Stimulated activated naive CD8-positive, alpha-beta T cell treated with anti-CD3 and anti-CD28 coated beads, Interleukin-15, Interleukin-2, amounts not matched to agents 100 ng/mL and 50 ng/mL, for 24 hours (primary cell): ENCODE data around the gene HIGD2A.
"Not testable (repeated sequence)": the region's sequence is repeated elsewhere in the genome, so short reads cannot be mapped to it uniquely, and the experiment has no call there.

Source experiments
- H3K27ac Mint-ChIP-seq: one replicate; pipeline ENCODE4 v1.8.0; 2021; ENCODE audit warnings: mild to moderate bottlenecking, mixed read lengths
- H3K27me3 Mint-ChIP-seq: one replicate; pipeline ENCODE4 v1.8.0; 2021; ENCODE audit warnings: mixed read lengths
- H3K36me3 Mint-ChIP-seq: one replicate; pipeline ENCODE4 v1.8.0; 2021; ENCODE audit warnings: low read depth, mixed read lengths
- H3K4me1 Mint-ChIP-seq: one replicate; pipeline ENCODE4 v1.8.0; 2021; ENCODE audit warnings: low read depth, mixed read lengths
- H3K4me3 Mint-ChIP-seq: one replicate; pipeline ENCODE4 v1.8.0; 2021; ENCODE audit warnings: mild to moderate bottlenecking, mixed read lengths
- H3K9me3 Mint-ChIP-seq: one replicate; pipeline ENCODE4 v1.8.0; 2021; ENCODE audit warnings: mixed read lengths

HIGD2A gene

DNA sequence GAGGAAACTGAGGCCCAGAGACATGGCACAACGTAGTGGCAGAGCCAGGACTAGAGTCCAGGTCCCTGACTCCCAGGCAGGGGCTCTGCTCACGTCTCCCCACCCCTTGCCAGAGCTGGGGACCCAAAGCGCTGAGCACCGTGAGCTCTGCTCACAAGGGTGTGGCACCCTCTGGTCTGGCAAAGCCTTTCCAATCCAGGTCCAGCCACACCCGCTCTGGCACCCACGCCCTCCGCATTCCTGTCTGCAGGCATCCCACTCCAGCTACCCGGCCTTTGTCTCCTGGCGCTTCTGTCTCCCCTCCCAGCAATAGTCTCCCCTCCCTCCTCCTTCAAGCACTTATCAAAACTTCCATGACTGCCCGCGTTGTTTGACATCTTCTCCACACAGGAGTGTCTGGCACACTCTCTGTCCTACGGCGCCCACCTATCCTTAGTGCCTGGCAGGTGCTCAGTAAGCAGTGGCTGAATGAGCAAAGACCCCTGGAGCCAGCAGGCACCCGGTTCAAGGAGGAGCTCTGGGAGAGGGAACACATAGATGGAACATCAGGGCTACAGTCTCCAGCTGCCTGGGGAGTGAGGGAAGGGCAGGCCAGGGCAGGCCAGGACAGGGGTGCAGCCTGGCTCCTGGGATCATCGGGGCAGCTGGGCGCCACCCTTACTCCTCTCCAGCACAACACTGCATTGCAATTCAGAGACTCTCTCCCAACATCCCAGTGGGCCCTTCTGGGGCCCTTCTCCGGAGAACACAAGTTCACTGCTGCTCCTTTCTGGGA lies 12.0 kb downstream of the HIGD2A start:
- H3K9me3 Mint-ChIP-seq: no peaks in the 10 kb centered on the region
- H3K4me1 Mint-ChIP-seq: no peaks in the 10 kb centered on the region
- H3K4me3 Mint-ChIP-seq: no peak overlapping the region
- H3K36me3 Mint-ChIP-seq: no peaks in the 10 kb centered on the region
- H3K27me3 Mint-ChIP-seq: no peaks in the 10 kb centered on the region
- no peak overlapping the region for H3K27ac Mint-ChIP-seq

- no peaks in the 10 kb centered on the region for H3K36me3 Mint-ChIP-seq
Observed at GRCh38 chr5:176401281-176402205, 13.0 kb downstream of the HIGD2A start.

GRCh38 chr5:176405656-176406435 lies 17.3 kb downstream of the HIGD2A start:
- Mint-ChIP-seq H3K4me1 (peaks cover 1% of the 10 kb centered on the region), H3K27me3 (no peaks in the 10 kb centered on the region), H3K4me3 (no peak overlapping the region), H3K27ac (no peak overlapping the region), H3K36me3 (peaks cover 11% of the 10 kb centered on the region), H3K9me3 (no peaks in the 10 kb centered on the region)

More at GRCh38 chr5:176401281-176402205, 13.0 kb downstream of the HIGD2A start:
- H3K9me3 Mint-ChIP-seq: no peaks in the 10 kb centered on the region
- no peak overlapping the region for H3K27ac Mint-ChIP-seq
- no peaks in the 10 kb centered on the region for H3K4me1 Mint-ChIP-seq
- no peak overlapping the region for H3K4me3 Mint-ChIP-seq
- no peaks in the 10 kb centered on the region for H3K27me3 Mint-ChIP-seq

- H3K27ac Mint-ChIP-seq: no peak overlapping the region
- H3K4me3 Mint-ChIP-seq: no peak overlapping the region
- H3K9me3 Mint-ChIP-seq: no peaks in the 10 kb centered on the region
- peaks cover 11% of the 10 kb centered on the region for H3K36me3 Mint-ChIP-seq
- H3K4me1 Mint-ChIP-seq: peaks cover 6% of the 10 kb centered on the region
- H3K27me3 Mint-ChIP-seq: no peaks in the 10 kb centered on the region
Observed at GRCh38 chr5:176406436-176407052, 18.0 kb downstream of the HIGD2A start.

- no peak overlapping the region for H3K4me3 Mint-ChIP-seq
Observed at GRCh38 chr5:176407456-176408251, 19.1 kb downstream of the HIGD2A start.

DNA sequence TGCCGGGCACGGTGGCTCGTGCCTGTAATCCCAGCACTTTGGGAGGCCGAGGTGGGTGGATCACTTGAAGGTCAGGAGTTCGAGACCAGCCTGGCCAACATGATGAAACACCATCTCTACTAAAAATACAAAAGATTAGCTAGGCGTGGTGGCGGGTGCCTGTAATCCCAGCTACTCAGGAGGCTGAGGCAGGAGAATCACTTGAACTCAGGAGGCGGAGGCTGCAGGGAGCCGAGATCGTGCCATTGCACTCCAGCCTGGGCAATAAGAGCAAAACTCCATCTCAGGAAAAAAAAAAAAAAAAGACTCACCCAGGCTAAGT lies 19.7 kb downstream of the HIGD2A start:
- not testable (repeated sequence) for H3K9me3 Mint-ChIP-seq, H3K4me3 Mint-ChIP-seq, H3K27me3 Mint-ChIP-seq, H3K27ac Mint-ChIP-seq, H3K4me1 Mint-ChIP-seq
- peaks cover 11% of the 10 kb centered on the region for H3K36me3 Mint-ChIP-seq

More at GRCh38 chr5:176407456-176408251, 19.1 kb downstream of the HIGD2A start:
- Mint-ChIP-seq H3K4me1 (peaks cover 8% of the 10 kb centered on the region), H3K27me3 (no peaks in the 10 kb centered on the region), H3K36me3 (peaks cover 11% of the 10 kb centered on the region), H3K27ac (no peak overlapping the region), H3K9me3 (no peaks in the 10 kb centered on the region)

- no peak overlapping the region for H3K27ac Mint-ChIP-seq
- H3K27me3 Mint-ChIP-seq: no peaks in the 10 kb centered on the region
- peaks cover 10% of the 10 kb centered on the region for H3K4me1 Mint-ChIP-seq
- H3K9me3 Mint-ChIP-seq: no peaks in the 10 kb centered on the region
- H3K4me3 Mint-ChIP-seq: no peak overlapping the region
- H3K36me3 Mint-ChIP-seq: peaks cover 11% of the 10 kb centered on the region
Observed at GRCh38 chr5:176408590-176408989, 20.0 kb downstream of the HIGD2A start.

- Mint-ChIP-seq H3K4me1 (peaks cover 21% of the 10 kb centered on the region), H3K27me3 (no peaks in the 10 kb centered on the region), H3K36me3 (peaks cover 11% of the 10 kb centered on the region), H3K27ac (no peak overlapping the region), H3K4me3 (no peak overlapping the region), H3K9me3 (no peaks in the 10 kb centered on the region)
Observed at GRCh38 chr5:176409765-176410164, 21.2 kb downstream of the HIGD2A start.

DNA sequence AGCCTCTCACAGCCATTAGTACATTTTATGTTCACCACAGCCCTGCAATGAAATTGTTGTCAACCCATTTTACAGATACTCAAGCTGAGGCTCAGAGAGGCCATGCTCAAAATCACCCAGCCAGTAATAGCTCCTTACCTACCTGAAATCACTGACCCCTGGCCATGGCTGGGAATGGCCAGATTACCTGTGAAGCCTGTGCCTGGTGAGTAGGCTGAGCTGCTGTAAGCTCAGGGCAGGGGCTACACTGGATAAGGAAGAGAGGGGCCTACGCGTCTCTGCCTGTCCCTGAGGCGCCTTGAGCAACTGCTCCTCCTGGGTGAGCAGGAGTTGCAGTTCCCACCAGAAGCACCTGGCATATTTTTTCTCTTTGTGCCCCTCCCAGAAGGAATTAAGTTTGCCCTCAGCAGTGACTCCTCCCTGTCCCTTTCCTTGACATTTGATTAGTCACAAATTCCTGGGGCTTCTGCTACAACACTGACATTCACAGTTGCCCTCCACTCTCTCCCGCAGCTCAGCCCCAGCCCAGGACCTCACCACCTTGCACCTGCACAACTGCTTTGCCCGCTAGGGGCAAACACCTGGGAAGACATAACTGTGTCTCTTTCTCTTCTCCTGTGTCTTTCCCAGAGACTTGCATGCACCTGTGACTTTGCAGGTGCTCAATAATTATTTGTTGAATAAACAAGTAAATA lies 22.1 kb downstream of the HIGD2A start:
- peaks cover 30% of the 10 kb centered on the region for H3K4me1 Mint-ChIP-seq
- H3K36me3 Mint-ChIP-seq: peaks cover 11% of the 10 kb centered on the region
- no peaks in the 10 kb centered on the region for H3K27me3 Mint-ChIP-seq
- no peaks in the 10 kb centered on the region for H3K9me3 Mint-ChIP-seq
- H3K27ac Mint-ChIP-seq: no peak overlapping the region
- no peak overlapping the region for H3K4me3 Mint-ChIP-seq

- Mint-ChIP-seq H3K27me3 (no peaks in the 10 kb centered on the region), H3K4me1 (peaks cover 38% of the 10 kb centered on the region), H3K9me3 (no peaks in the 10 kb centered on the region), H3K36me3 (peaks cover 10% of the 10 kb centered on the region), H3K4me3 (no peak overlapping the region), H3K27ac (no peak overlapping the region)
Observed at GRCh38 chr5:176412517-176413254, 24.1 kb downstream of the HIGD2A start.

- H3K36me3 Mint-ChIP-seq: peaks cover 7% of the 10 kb centered on the region
- H3K4me3 Mint-ChIP-seq: no peak overlapping the region
- peaks cover 38% of the 10 kb centered on the region for H3K4me1 Mint-ChIP-seq
- H3K27ac Mint-ChIP-seq: no peak overlapping the region
- H3K27me3 Mint-ChIP-seq: no peaks in the 10 kb centered on the region
- no peaks in the 10 kb centered on the region for H3K9me3 Mint-ChIP-seq
Observed at GRCh38 chr5:176413255-176413565, 24.7 kb downstream of the HIGD2A start.

DNA sequence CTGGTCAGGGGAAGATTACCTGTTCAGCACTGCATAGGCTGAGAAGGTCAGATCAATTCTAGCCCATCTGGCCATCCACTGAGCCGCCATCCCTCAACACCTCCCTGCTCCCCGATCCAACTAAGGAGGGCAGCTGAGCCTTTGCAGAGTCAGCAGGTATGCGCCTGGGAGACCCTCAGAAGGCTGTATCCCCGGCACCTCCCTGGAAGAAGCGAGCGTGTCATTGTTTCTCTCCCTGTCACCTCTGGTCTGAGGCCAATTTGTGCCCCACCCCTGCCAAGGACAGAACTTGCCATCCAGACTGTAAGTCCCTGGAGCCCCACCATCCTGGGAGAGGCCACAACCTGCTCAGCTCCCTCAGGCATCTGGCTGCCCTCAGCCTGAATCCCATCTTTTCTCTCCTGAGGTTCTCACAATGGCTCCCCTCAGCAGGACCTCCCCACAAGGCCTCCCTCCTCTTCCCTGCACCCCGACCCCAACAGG lies 25.2 kb downstream of the HIGD2A start:
- Mint-ChIP-seq H3K4me1 (peaks cover 38% of the 10 kb centered on the region), H3K36me3 (peaks cover 7% of the 10 kb centered on the region), H3K27ac (no peak overlapping the region), H3K27me3 (no peaks in the 10 kb centered on the region), H3K9me3 (no peaks in the 10 kb centered on the region), H3K4me3 (no peak overlapping the region)

GRCh38 chr5:176414704-176415103 lies 26.2 kb downstream of the HIGD2A start:
- Mint-ChIP-seq H3K4me1 (peaks cover 38% of the 10 kb centered on the region), H3K4me3 (peak overlapping the region; percentile 84), H3K36me3 (peaks cover 5% of the 10 kb centered on the region), H3K9me3 (no peaks in the 10 kb centered on the region), H3K27me3 (no peaks in the 10 kb centered on the region), H3K27ac (no peak overlapping the region)
